ENCODE results near the gene TBXAS1. TPM values are rescaled to one million over a fixed set of nuclear protein-coding genes. Genes with fewer than 3 reads are reported as not detected.
"Not testable (repeated sequence)": the region's sequence is repeated elsewhere in the genome, so short reads cannot be mapped to it uniquely, and the experiment has no call there.

Gene TBXAS1
- polyA plus RNA-seq, 2 of the 4 experiments (the other 2 are of a cell fraction), result 8.8 to 11.6 TPM

DNA sequence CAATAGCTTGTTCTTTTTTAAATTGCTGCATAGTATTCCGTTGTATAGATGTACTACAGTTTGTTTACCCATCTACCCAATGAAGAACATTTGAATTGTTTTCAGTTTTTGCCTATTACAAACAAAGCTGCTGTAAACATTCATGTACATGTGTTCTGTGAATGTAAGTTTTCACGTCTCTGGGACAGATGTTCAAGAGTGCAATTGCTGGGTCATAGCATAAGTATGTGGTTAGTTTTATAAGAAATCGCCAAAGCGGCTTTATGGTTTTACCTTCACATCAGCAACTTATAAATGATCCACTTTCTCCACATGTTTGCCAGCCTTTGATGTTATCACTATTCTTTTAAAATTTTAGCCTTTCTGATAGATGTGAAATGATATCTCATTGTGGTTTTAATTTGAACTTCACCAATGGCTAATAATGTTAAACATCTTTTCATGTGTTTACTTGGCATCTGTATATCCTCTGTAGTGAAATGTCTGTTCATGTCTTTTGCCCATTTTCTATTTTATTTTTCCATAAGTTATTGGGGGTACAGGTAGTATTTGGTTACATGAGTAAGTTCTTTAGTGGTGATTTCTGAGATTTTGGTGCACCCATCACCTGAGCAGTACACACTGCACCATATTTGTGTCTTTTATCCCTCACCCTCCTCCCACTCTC, 73.5 kb downstream of the TBXAS1 start:
- 89% methylated on average over 4 of the region's 4 CpGs for WGBS (ENCODE audit: missing lambda C conversion rate)
- H3K4me3 ChIP-seq, result no peak overlapping the region
- H3K9me3 ChIP-seq, result peaks cover 10% of the 10 kb centered on the region; the same call in 2 of the 3 replicates
- H3K4me2 ChIP-seq, result no peak overlapping the region
- POLR2A ChIA-PET, result no interaction called here
- FAIRE-seq, result peak; percentile 70
- ATAC-seq, result no peak
- H3K4me1 ChIP-seq, result no peaks in the 10 kb centered on the region
- TF ChIP-seq RNF2 (IDR thresholded peaks at IDR 0.05; ENCODE audit: borderline replicate concordance, low read depth), result no peak
- no peak for TF ChIP-seq RARB (CRISPR knock-in tag; IDR thresholded peaks at IDR 0.05)
- no peak for TF ChIP-seq ESRRA (IDR thresholded peaks at IDR 0.05; ENCODE audit: borderline replicate concordance, low read length)
- no peak for TF ChIP-seq FOSL2 (IDR thresholded peaks at IDR 0.05)
- TF ChIP-seq FOSL2 (CRISPR knock-in tag; IDR thresholded peaks at IDR 0.05), result no peak
- TF ChIP-seq CHD2 (IDR thresholded peaks at IDR 0.05; ENCODE audit: low read length, partially characterized antibody), result no peak
- TF ChIP-seq SREBF2 (IDR thresholded peaks at IDR 0.05), result no peak
- H3K27ac ChIP-seq, result no peak overlapping the region
- CTCF ChIA-PET, result interaction anchor here (1.0 to 1.7 kb wide), 4 partner anchors 10 to 100 kb away, joined by 3 to 4 read pairs (median 4); no protein-coding TSS in a partner anchor
- no peak for DNase-seq (ENCODE audit: low read depth in 1 of 2, low spot score in 1 of 2)

DNA sequence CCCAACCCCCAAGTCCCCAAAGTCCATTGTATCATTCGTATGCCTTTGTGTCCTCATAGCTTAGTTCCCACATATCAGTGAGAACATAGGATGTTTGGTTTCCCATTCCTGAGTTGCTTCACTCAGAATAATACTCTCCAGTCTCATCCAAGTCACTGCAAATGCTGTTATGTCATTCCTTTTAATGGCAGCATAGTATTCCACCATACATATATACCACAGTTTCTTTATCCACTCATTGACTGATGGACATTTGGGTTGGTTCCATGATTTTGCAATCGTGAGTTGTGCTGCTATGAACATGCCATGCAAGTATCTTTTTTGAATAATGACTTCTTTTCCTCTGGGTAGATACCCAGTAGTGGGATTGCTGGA, 74.0 kb downstream of the TBXAS1 start:
- H3K4me3 ChIP-seq; DNase-seq (ENCODE audit: low read depth in 1 of 2, low spot score in 1 of 2); H3K4me1 ChIP-seq; H3K4me2 ChIP-seq; ATAC-seq; H3K27ac ChIP-seq; FAIRE-seq: not testable (repeated sequence)
- peaks cover 10% of the 10 kb centered on the region; the same call in 2 of the 3 replicates for H3K9me3 ChIP-seq
- 56% methylated on average over 2 of the region's 2 CpGs for WGBS (ENCODE audit: missing lambda C conversion rate)
- POLR2A ChIA-PET, result interaction anchor here (0.6 kb wide), 1 partner anchor 181 kb away, joined by 3 read pairs; no protein-coding TSS in a partner anchor
- CTCF ChIA-PET, result interaction anchor here (1.1 to 1.7 kb wide), 3 partner anchors 10 to 100 kb away, joined by 3 to 4 read pairs (median 4); no protein-coding TSS in a partner anchor

GRCh38 chr7:139906879-139907278, 77.8 kb downstream of the TBXAS1 start:
- Histone ChIP-seq H3K4me1 (no peaks in the 10 kb centered on the region), H3K9me3 (peaks cover 10% of the 10 kb centered on the region; the same call in 2 of the 3 replicates), H3K4me3 (no peak overlapping the region), H3K4me2 (no peak overlapping the region), H3K27ac (no peak overlapping the region)
- FAIRE-seq (no peak), ATAC-seq (no peak), DNase-seq (ENCODE audit: low read depth in 1 of 2, low spot score in 1 of 2) (no peak)
- ChIA-PET POLR2A (no interaction called here), CTCF (no interaction called here)
- TF ChIP-seq USF2 (IDR thresholded peaks at IDR 0.05) (no peak), TFCP2L1 (CRISPR knock-in tag; IDR thresholded peaks at IDR 0.05) (no peak), POLR2AphosphoS2 (conservative IDR thresholded peaks at IDR 0.05; ENCODE audit: low read length) (no peak)

GRCh38 chr7:139908792-139909191, 79.7 kb downstream of the TBXAS1 start:
- TF ChIP-seq HOXB5 (CRISPR knock-in tag; IDR thresholded peaks at IDR 0.05) (no peak), JUNB (IDR thresholded peaks at IDR 0.05) (no peak), MAX (IDR thresholded peaks at IDR 0.05) (no peak), FOXS1 (CRISPR knock-in tag; IDR thresholded peaks at IDR 0.05) (no peak), HOXB13 (CRISPR knock-in tag; IDR thresholded peaks at IDR 0.05; ENCODE audit: low read depth) (no peak), NR3C1 (IDR thresholded peaks at IDR 0.05) (no peak)
- peaks cover 10% of the 10 kb centered on the region; the same call in 2 of the 3 replicates for H3K9me3 ChIP-seq
- ChIA-PET POLR2A (no interaction called here), CTCF (no interaction called here)
- no peak overlapping the region for H3K4me3 ChIP-seq
- DNase-seq (ENCODE audit: low read depth in 1 of 2, low spot score in 1 of 2) (no peak), FAIRE-seq (no peak), ATAC-seq (no peak)
- no peak overlapping the region for H3K27ac ChIP-seq
- H3K4me1 ChIP-seq, result 0 out of 3 replicates have a peak, but pooled peaks cover under 1% of the 10 kb centered on the region
- no peak overlapping the region for H3K4me2 ChIP-seq
